Fibroblast of lung (primary cell): ENCODE data around the gene TCP11L2. TPM values are rescaled to one million over a fixed set of nuclear protein-coding genes. Genes with fewer than 3 reads are reported as not detected.

Source experiments
- DNase-seq, 2 donors: peaks; one replicate each; pipeline versions ENCODE4 v3.0.0 to v3.0.0-alpha.2; 2010; ENCODE audit warnings: low read depth in 2 of 2
- H2AFZ ChIP-seq: 2 replicates; pipeline ENCODE4 v1.5.1; 2012; ENCODE audit warnings: low read length, control low read depth, inconsistent platforms
- H3K27ac ChIP-seq: 2 replicates; pipeline ENCODE4 v1.5.1; 2011; ENCODE audit warnings: low read length, control low read depth; ENCODE audit not compliant: insufficient read depth
- H3K27me3 ChIP-seq: 2 replicates; pipeline ENCODE4 v1.5.1; 2011; ENCODE audit warnings: mild to moderate bottlenecking, low read length; ENCODE audit not compliant: control insufficient read depth, insufficient read depth
- H3K36me3 ChIP-seq: 2 replicates; pipeline ENCODE4 v1.5.1; 2011; ENCODE audit warnings: low read length; ENCODE audit not compliant: control insufficient read depth, insufficient read depth
- H3K4me1 ChIP-seq: 2 replicates; pipeline ENCODE4 v1.5.1; 2011; ENCODE audit warnings: low read length; ENCODE audit not compliant: control insufficient read depth, insufficient read depth; ENCODE audit errors: extremely low read depth
- H3K4me2 ChIP-seq: 2 replicates; pipeline ENCODE4 v1.5.1; 2011; ENCODE audit warnings: low read length, control low read depth; ENCODE audit not compliant: insufficient read depth; ENCODE audit errors: extremely low read depth
- H3K4me3 ChIP-seq, 4 experiments: fragments of 200-600 bp in 1 of 4; sonication (generic) in 1 of 4; replicated peaks in 1 of 4; 2 replicates each; pipeline ENCODE4 v1.5.1; 2011 to 2016; ENCODE audit warnings: low read length in 4 of 4, low read depth in 3 of 4, mild to moderate bottlenecking in 3 of 4, control low read depth in 2 of 4, inconsistent platforms in 1 of 4, mixed read lengths in 1 of 4; ENCODE audit not compliant: insufficient read depth in 1 of 4; ENCODE audit errors: control extremely low read depth in 1 of 4
- H3K79me2 ChIP-seq: 2 replicates; pipeline ENCODE4 v1.5.1; 2012; ENCODE audit warnings: mild to moderate bottlenecking, low read length, inconsistent platforms; ENCODE audit not compliant: control insufficient read depth, insufficient read depth
- H3K9ac ChIP-seq: 2 replicates; pipeline ENCODE4 v1.5.1; 2011; ENCODE audit warnings: mild to moderate bottlenecking, low read length, control low read depth; ENCODE audit not compliant: insufficient read depth
- H3K9me3 ChIP-seq: 2 replicates; pipeline ENCODE4 v1.5.1; 2012; ENCODE audit warnings: low read depth, low read length; ENCODE audit not compliant: control insufficient read depth, insufficient read depth
- H4K20me1 ChIP-seq: 2 replicates; pipeline ENCODE4 v1.5.1; 2011; ENCODE audit warnings: low read length; ENCODE audit not compliant: control insufficient read depth, insufficient read depth; ENCODE audit errors: extremely low read depth
- CTCF ChIP-seq, 2 donors: IDR thresholded peaks in 1 of 2; conservative IDR thresholded peaks in 1 of 2; 1 replicate in 1 of 2; 2 replicates in 1 of 2; pipeline ENCODE4 v1.5.1; 2011 to 2012; ENCODE audit warnings: low read length in 2 of 2, control low read depth in 1 of 2, inconsistent platforms in 1 of 2, low read depth in 1 of 2, mild to moderate bottlenecking in 1 of 2
- EZH2 ChIP-seq: IDR thresholded peaks from 2 replicates; pipeline ENCODE4 v1.5.1; 2012; ENCODE audit warnings: low read length, control low read depth, mild to moderate bottlenecking; ENCODE audit errors: missing control alignments
- polyA plus RNA-seq, 2 donors: library from polyadenylated mRNA; depleted of rRNA in 1 of 2; stranded (reverse) in 1 of 2; unstranded in 1 of 2; fragments of >200 nt; gene quantifications; 2 replicates each; pipeline ENCODE4 v1.2.1, GENCODE V29; 2011 to 2012; ENCODE audit warnings: missing spikeins in 1 of 2
- total RNA-seq: library from RNA; depleted of rRNA; stranded (reverse); fragments of >200 nt; gene quantifications from 2 replicates; pipeline ENCODE4 v1.2.1, GENCODE V29; 2014

Gene TCP11L2
- total and polyA plus RNA-seq, 2 donors (not counting 1 experiment from before 2014, with no cell fraction given) = 23.6 to 82.6 TPM

GRCh38 chr12:106321139-106321850 is 18.8 kb downstream of the TCP11L2 start:
- Histone ChIP-seq H3K79me2 (no peaks in the 10 kb centered on the region), H3K9ac (no peak overlapping the region), H3K4me2 (no peak overlapping the region), H4K20me1 (no peaks in the 10 kb centered on the region), H3K36me3 (no peaks in the 10 kb centered on the region), H3K27me3 (no peaks in the 10 kb centered on the region), H3K9me3 (no peaks in the 10 kb centered on the region), H3K4me1 (no peaks in the 10 kb centered on the region), H3K27ac (no peak overlapping the region), H3K4me3 (no peak overlapping the region), H2AFZ (no peak overlapping the region)
- no peak for DNase-seq
- TF ChIP-seq CTCF (conservative IDR thresholded peaks at IDR 0.05 in 1 of 2, IDR thresholded peaks at IDR 0.05 in 1 of 2; ENCODE audit: low read depth in 1 of 2, low read length in 2 of 2) (no peak), EZH2 (no peak)

DNA sequence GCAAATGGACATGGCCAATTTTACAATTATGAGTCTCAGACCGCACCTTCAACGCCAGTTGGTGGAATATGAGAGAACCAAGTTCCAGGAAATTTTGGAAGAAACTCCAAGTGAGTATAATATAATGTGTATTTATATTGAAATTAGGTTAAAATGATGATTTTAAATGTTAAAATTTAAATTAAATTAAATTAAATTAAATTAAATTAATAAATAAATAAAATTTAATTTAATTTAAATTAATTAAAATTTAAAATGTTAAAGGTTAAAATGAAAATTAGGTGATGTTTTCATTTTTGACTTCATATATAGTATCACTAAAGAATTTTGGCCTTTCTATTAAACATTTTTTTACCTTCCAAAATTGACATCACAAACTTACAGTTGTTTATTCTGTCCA is 21.0 kb downstream of the TCP11L2 start:
- Histone ChIP-seq H3K4me3 (no peak overlapping the region), H3K27me3 (no peaks in the 10 kb centered on the region), H2AFZ (no peak overlapping the region), H3K9ac (no peak overlapping the region), H3K9me3 (no peaks in the 10 kb centered on the region), H3K79me2 (no peaks in the 10 kb centered on the region), H3K36me3 (no peaks in the 10 kb centered on the region), H4K20me1 (no peaks in the 10 kb centered on the region), H3K4me2 (no peak overlapping the region), H3K27ac (no peak overlapping the region), H3K4me1 (no peaks in the 10 kb centered on the region)
- no peak for DNase-seq
- no peak for TF ChIP-seq EZH2
- no peak for TF ChIP-seq CTCF (conservative IDR thresholded peaks at IDR 0.05 in 1 of 2, IDR thresholded peaks at IDR 0.05 in 1 of 2; ENCODE audit: low read depth in 1 of 2, low read length in 2 of 2)

- H3K79me2 ChIP-seq = no peaks in the 10 kb centered on the region
These were observed 24.9 kb downstream of the TCP11L2 start for GRCh38 chr12:106327309-106327869.

More at GRCh38 chr12:106327309-106327869, 24.9 kb downstream of the TCP11L2 start:
- no peaks in the 10 kb centered on the region for H3K27me3 ChIP-seq
- no peaks in the 10 kb centered on the region for H4K20me1 ChIP-seq
- H2AFZ ChIP-seq = no peak overlapping the region
- DNase-seq = no peak
- H3K9me3 ChIP-seq = no peaks in the 10 kb centered on the region
- no peak overlapping the region for H3K27ac ChIP-seq
- no peak overlapping the region for H3K4me2 ChIP-seq
- TF ChIP-seq EZH2 = no peak
- no peak for TF ChIP-seq CTCF (conservative IDR thresholded peaks at IDR 0.05 in 1 of 2, IDR thresholded peaks at IDR 0.05 in 1 of 2; ENCODE audit: low read depth in 1 of 2, low read length in 2 of 2)
- H3K4me3 ChIP-seq = no peak overlapping the region
- H3K9ac ChIP-seq = no peak overlapping the region
- H3K4me1 ChIP-seq = no peaks in the 10 kb centered on the region
- no peaks in the 10 kb centered on the region for H3K36me3 ChIP-seq
